ENCODE results near the gene GJA5. TPM values are rescaled to one million over a fixed set of nuclear protein-coding genes. Genes with fewer than 3 reads are reported as not detected.
A peak's percentile ranks its signal among the peaks of the same experiment; 100 is the strongest.
"Not testable (repeated sequence)": the region's sequence is repeated elsewhere in the genome, so short reads cannot be mapped to it uniquely, and the experiment has no call there.

GJA5 gene
- polyA plus RNA-seq, 6 donors from 2014 or later = not detected

GRCh38 chr1:147736883-147737282, 23.5 kb downstream of the GJA5 start:
- no peak for DNase-seq
- Mint-ChIP-seq H3K9me3 (peaks cover 0 to 6% (median 4%) of the 10 kb centered on the region in 7 donors), H3K4me1 (no peaks in the 10 kb centered on the region), H3K36me3 (no peaks in the 10 kb centered on the region), H3K27me3 (peaks cover 15 to 32% (median 15%) of the 10 kb centered on the region in 3 donors), H3K4me3 (no peak overlapping the region), H3K27ac (no peak overlapping the region)
- ATAC-seq (ENCODE audit: low read depth in 2 of 2) = no peak

GRCh38 chr1:147735423-147735822, 25.0 kb downstream of the GJA5 start:
- Mint-ChIP-seq H3K9me3 (peaks cover 0 to 6% (median 4%) of the 10 kb centered on the region in 7 donors), H3K4me1 (no peaks in the 10 kb centered on the region), H3K27me3 (peaks cover 15 to 31% (median 20%) of the 10 kb centered on the region in 3 donors), H3K27ac (no peak overlapping the region), H3K36me3 (no peaks in the 10 kb centered on the region), H3K4me3 (no peak overlapping the region)
- DNase-seq = no peak
- ATAC-seq (ENCODE audit: low read depth in 2 of 2) = no peak

GRCh38 chr1:147734291-147734841, 26.0 kb downstream of the GJA5 start:
- H3K27me3 Mint-ChIP-seq = peaks cover 15 to 36% (median 20%) of the 10 kb centered on the region in 3 donors
- not testable (repeated sequence) for H3K27ac Mint-ChIP-seq; DNase-seq; ATAC-seq (ENCODE audit: low read depth in 2 of 2); H3K36me3 Mint-ChIP-seq; H3K9me3 Mint-ChIP-seq; H3K4me3 Mint-ChIP-seq; H3K4me1 Mint-ChIP-seq

GRCh38 chr1:147729315-147729714, 31.1 kb downstream of the GJA5 start:
- peaks cover 17 to 29% (median 23%) of the 10 kb centered on the region in 3 donors for H3K27me3 Mint-ChIP-seq
- no peak overlapping the region for H3K4me3 Mint-ChIP-seq
- no peak for DNase-seq
- no peak for ATAC-seq (ENCODE audit: low read depth in 2 of 2)
- H3K36me3 Mint-ChIP-seq = no peaks in the 10 kb centered on the region
- no peak overlapping the region for H3K27ac Mint-ChIP-seq
- H3K4me1 Mint-ChIP-seq = no peaks in the 10 kb centered on the region
- H3K9me3 Mint-ChIP-seq = peaks cover 0 to 4% (median 0%) of the 10 kb centered on the region in 7 donors

GRCh38 chr1:147726168-147726567, 34.2 kb downstream of the GJA5 start:
- Mint-ChIP-seq H3K4me1 (no peaks in the 10 kb centered on the region), H3K4me3 (no peak overlapping the region), H3K27me3 (peaks cover 30 to 39% (median 34%) of the 10 kb centered on the region in 3 donors), H3K9me3 (no peaks in the 10 kb centered on the region), H3K27ac (no peak overlapping the region), H3K36me3 (no peaks in the 10 kb centered on the region)
- DNase-seq (no peak), ATAC-seq (ENCODE audit: low read depth in 2 of 2) (no peak)

- peaks cover 32 to 44% (median 34%) of the 10 kb centered on the region in 3 donors for H3K27me3 Mint-ChIP-seq
These were observed 34.7 kb downstream of the GJA5 start for GRCh38 chr1:147725685-147726084.

GRCh38 chr1:147723691-147724323, 36.6 kb downstream of the GJA5 start:
- Mint-ChIP-seq H3K9me3 (peaks cover 2 to 11% (median 5%) of the 10 kb centered on the region in 7 donors), H3K27ac (peak overlapping the region in 1 of 6 donors; percentile 44), H3K27me3 (peaks cover 26 to 36% (median 35%) of the 10 kb centered on the region in 3 donors), H3K4me1 (no peaks in the 10 kb centered on the region), H3K36me3 (peaks cover 0 to 7% of the 10 kb centered on the region in 2 donors), H3K4me3 (no peak overlapping the region)
- DNase-seq (no peak), ATAC-seq (ENCODE audit: low read depth in 2 of 2) (no peak)

More at GRCh38 chr1:147725685-147726084, 34.7 kb downstream of the GJA5 start:
- ATAC-seq (ENCODE audit: low read depth in 2 of 2) (no peak), DNase-seq (no peak)
- no peaks in the 10 kb centered on the region for H3K36me3 Mint-ChIP-seq
- H3K4me3 Mint-ChIP-seq = no peak overlapping the region
- H3K9me3 Mint-ChIP-seq = peaks cover 0 to 3% (median 0%) of the 10 kb centered on the region in 7 donors
- no peak overlapping the region for H3K27ac Mint-ChIP-seq
- H3K4me1 Mint-ChIP-seq = no peaks in the 10 kb centered on the region

GRCh38 chr1:147722124-147722523, 38.3 kb downstream of the GJA5 start:
- Mint-ChIP-seq H3K9me3 (peaks cover 3 to 14% (median 7%) of the 10 kb centered on the region in 7 donors), H3K27me3 (peaks cover 23 to 39% (median 32%) of the 10 kb centered on the region in 3 donors), H3K36me3 (peaks cover 0 to 8% of the 10 kb centered on the region in 2 donors), H3K4me3 (no peak overlapping the region), H3K27ac (no peak overlapping the region), H3K4me1 (peaks cover 2 to 12% (median 7%) of the 10 kb centered on the region in 3 donors)
- no peak for DNase-seq
- no peak for ATAC-seq (ENCODE audit: low read depth in 2 of 2)

- Mint-ChIP-seq H3K36me3 (peaks cover 0 to 8% of the 10 kb centered on the region in 2 donors), H3K4me1 (peaks cover 6 to 14% (median 10%) of the 10 kb centered on the region in 3 donors), H3K4me3 (no peak overlapping the region), H3K27me3 (peaks cover 26 to 42% (median 35%) of the 10 kb centered on the region in 3 donors), H3K9me3 (peaks cover 3 to 14% (median 7%) of the 10 kb centered on the region in 7 donors), H3K27ac (no peak overlapping the region)
- no peak for ATAC-seq (ENCODE audit: low read depth in 2 of 2)
- DNase-seq = no peak
These were observed 38.7 kb downstream of the GJA5 start for GRCh38 chr1:147721716-147722115.

- H3K27ac Mint-ChIP-seq = no peak overlapping the region
- H3K9me3 Mint-ChIP-seq = peaks cover 3 to 14% (median 7%) of the 10 kb centered on the region in 7 donors
- no peak for DNase-seq
- H3K27me3 Mint-ChIP-seq = peaks cover 30 to 45% (median 35%) of the 10 kb centered on the region in 3 donors
- peak overlapping the region in 1 of 8 donors; percentile 1 for H3K4me3 Mint-ChIP-seq
- ATAC-seq (ENCODE audit: low read depth in 2 of 2) = no peak
- peaks cover 6 to 14% (median 10%) of the 10 kb centered on the region in 3 donors for H3K4me1 Mint-ChIP-seq
- H3K36me3 Mint-ChIP-seq = peaks cover 0 to 10% of the 10 kb centered on the region in 2 donors
These were observed 39.8 kb downstream of the GJA5 start for GRCh38 chr1:147720557-147720956.

- ATAC-seq (ENCODE audit: low read depth in 2 of 2) (no peak), DNase-seq (no peak)
- Mint-ChIP-seq H3K27ac (peak overlapping the region in 1 of 6 donors; percentile 51), H3K36me3 (peaks cover 0 to 15% of the 10 kb centered on the region in 2 donors), H3K4me1 (peaks cover 6 to 14% (median 10%) of the 10 kb centered on the region in 3 donors), H3K4me3 (no peak overlapping the region), H3K27me3 (peaks cover 35 to 53% (median 36%) of the 10 kb centered on the region in 3 donors), H3K9me3 (peaks cover 3 to 14% (median 7%) of the 10 kb centered on the region in 7 donors)
These were observed 40.6 kb downstream of the GJA5 start for GRCh38 chr1:147719711-147720225.

- ATAC-seq (ENCODE audit: low read depth in 2 of 2) (no peak), DNase-seq (no peak)
- Mint-ChIP-seq H3K27ac (no peak overlapping the region), H3K27me3 (peaks cover 39 to 58% (median 42%) of the 10 kb centered on the region in 3 donors), H3K36me3 (peaks cover 0 to 15% of the 10 kb centered on the region in 2 donors), H3K9me3 (peaks cover 3 to 14% (median 7%) of the 10 kb centered on the region in 7 donors), H3K4me3 (no peak overlapping the region), H3K4me1 (peaks cover 6 to 14% (median 10%) of the 10 kb centered on the region in 3 donors)
These were observed 41.2 kb downstream of the GJA5 start for GRCh38 chr1:147719029-147719698.

- ATAC-seq (ENCODE audit: low read depth in 2 of 2) (no peak), DNase-seq (no peak)
- Mint-ChIP-seq H3K4me3 (peak overlapping the region in 1 of 8 donors; percentile 48), H3K4me1 (peaks cover 6 to 14% (median 10%) of the 10 kb centered on the region in 3 donors), H3K36me3 (peaks cover 0 to 15% of the 10 kb centered on the region in 2 donors), H3K27me3 (peaks cover 34 to 51% (median 36%) of the 10 kb centered on the region in 3 donors), H3K27ac (no peak overlapping the region), H3K9me3 (peaks cover 3 to 14% (median 7%) of the 10 kb centered on the region in 7 donors)
These were observed 42.7 kb downstream of the GJA5 start for GRCh38 chr1:147717706-147718097.
